K562 (cell line): ENCODE measurements around the gene MEF2C. TPM values are rescaled to one million over a fixed set of nuclear protein-coding genes. Genes with fewer than 3 reads are reported as not detected.

Experiments used
- ATAC-seq: fragments of 200-7000 bp; cut with Tn5 transposase; 3 replicates; pipeline ENCODE4 v1.9.1; 2020; ENCODE audit warnings: moderate library complexity
- BruUV-seq: library from RNA; stranded (reverse); fragments of 400-500 nt; replicated peaks from 2 replicates; lab custom pipeline; 2021; lab: Mats Ljungman, UMichigan
- CTCF ChIA-PET: fragments of 300-600 bp; formaldehyde crosslinking; extraction: SDS; loops from one replicate; lab custom pipeline; 2021; ENCODE audit warnings: low intra/inter-chr PET ratio; lab: Yijun Ruan, JAX
- POLR2A ChIA-PET: fragments of 300-600, 350-650 bp; sonication (Branson Sonifier 250); formaldehyde crosslinking; extraction: SDS; loops from one replicate; lab custom pipeline; 2021; ENCODE audit warnings: antibody characterized with exemption, inconsistent platforms; lab: Yijun Ruan, JAX
- DNase-seq, 4 experiments: peaks; one replicate each; pipeline versions ENCODE4 v3.0.0 to v3.0.0-alpha.2; 2011 to 2018; ENCODE audit warnings: low spot score in 3 of 4, mixed read lengths in 3 of 4; ENCODE audit errors: extremely low read depth in 1 of 4
- FAIRE-seq: peaks from 2 replicates; lab custom pipeline; 2011; peaks lifted over from hg19 to GRCh38; lab: Jason Lieb, UNC
- H2AFZ ChIP-seq: 2 replicates; pipeline ENCODE4 v1.6.0; 2011; ENCODE audit warnings: low read depth, low read length, control low read depth, inconsistent platforms
- H3K27ac ChIP-seq: fragments of 200-600 bp; 3 replicates; pipeline ENCODE4 v1.8.0; 2011; ENCODE audit warnings: low read depth, mild to moderate bottlenecking, control low read depth, inconsistent platforms, low read length, moderate library complexity, mixed read lengths; ENCODE audit errors: extremely low read depth
- H3K27me3 ChIP-seq, 2 experiments: fragments of 300-600 bp in 1 of 2; 2 replicates in 1 of 2; 3 replicates in 1 of 2; pipeline versions ENCODE4 v1.6.0 to v1.8.0; 2011; ENCODE audit warnings: inconsistent platforms in 2 of 2, low read length in 2 of 2, mild to moderate bottlenecking in 1 of 2, mixed read lengths in 1 of 2, moderate library complexity in 1 of 2; ENCODE audit not compliant: control insufficient read depth in 2 of 2, insufficient read depth in 2 of 2
- H3K36me3 ChIP-seq: fragments of 300-600 bp; 3 replicates; pipeline ENCODE4 v1.8.0; 2011; ENCODE audit warnings: mild to moderate bottlenecking, low read length, inconsistent platforms; ENCODE audit not compliant: control insufficient read depth, insufficient read depth
- H3K4me1 ChIP-seq, 2 experiments: fragments of 200-600 bp in 1 of 2; replicated peaks in 1 of 2; 2 replicates in 1 of 2; 3 replicates in 1 of 2; pipeline versions ENCODE4 v1.5.1 to v1.8.0; 2011; ENCODE audit warnings: inconsistent platforms in 2 of 2, low read length in 2 of 2, mild to moderate bottlenecking in 1 of 2, mixed read lengths in 1 of 2, moderate library complexity in 1 of 2; ENCODE audit not compliant: control insufficient read depth in 2 of 2, insufficient read depth in 2 of 2
- H3K4me2 ChIP-seq: 2 replicates; pipeline ENCODE4 v1.6.1; 2011; ENCODE audit warnings: low read length, control low read depth, inconsistent platforms, mixed read lengths; ENCODE audit not compliant: insufficient read depth
- H3K4me3 ChIP-seq: fragments of 200-600 bp; sonication (generic), shearing (Covaris generic); 2 replicates; pipeline ENCODE4 v1.5.1; 2016; ENCODE audit warnings: control low read depth, inconsistent platforms
- H3K79me2 ChIP-seq: fragments of 200-600 bp; 3 replicates; pipeline ENCODE4 v1.8.0; 2011; ENCODE audit warnings: low read length, inconsistent platforms; ENCODE audit not compliant: control insufficient read depth, insufficient read depth
- H3K9ac ChIP-seq, 2 experiments: 2 replicates each; pipeline versions ENCODE4 v1.6.0 to v1.6.1; 2011; ENCODE audit warnings: low read depth in 2 of 2, low read length in 2 of 2, control low read depth in 1 of 2, inconsistent platforms in 1 of 2, mild to moderate bottlenecking in 1 of 2, mixed read lengths in 1 of 2; ENCODE audit not compliant: insufficient read depth in 1 of 2
- H3K9me1 ChIP-seq: one replicate; pipeline ENCODE4 v1.6.0; 2011; ENCODE audit warnings: inconsistent platforms, mild to moderate bottlenecking, low read length, moderate library complexity; ENCODE audit not compliant: control insufficient read depth, insufficient read depth
- H3K9me3 ChIP-seq: replicated peaks from 2 replicates; pipeline ENCODE4 v1.5.1; 2011; ENCODE audit warnings: low read depth, low read length, inconsistent platforms; ENCODE audit not compliant: control insufficient read depth, insufficient read depth
- H4K20me1 ChIP-seq: replicated peaks from 2 replicates; pipeline ENCODE4 v1.6.1; 2011; ENCODE audit warnings: low read length, inconsistent platforms, mixed read lengths; ENCODE audit not compliant: control insufficient read depth, insufficient read depth
- BRCA1 ChIP-seq, 2 experiments: fragments of 450-650 bp in 1 of 2; sonication (generic) in 1 of 2; formaldehyde crosslinking in 1 of 2; IDR thresholded peaks; 2 replicates each; pipeline versions ENCODE4 v1.5.0 to v1.6.1; 2017 to 2020; ENCODE audit warnings: mild to moderate bottlenecking in 1 of 2, missing genetic modification reagents in 1 of 2
- C11orf30 ChIP-seq: fragments of 450-650 bp; IDR thresholded peaks from 2 replicates; pipeline ENCODE4 v1.6.1; 2016; ENCODE audit warnings: low read depth, mild to moderate bottlenecking
- CCAR2 ChIP-seq: fragments of 200-400 bp; formaldehyde crosslinking; IDR thresholded peaks from 2 replicates; pipeline ENCODE4 v1.6.1; 2017; ENCODE audit warnings: mild to moderate bottlenecking, low read depth, low read length
- CCNT2 ChIP-seq: IDR thresholded peaks from 2 replicates; pipeline ENCODE4 v1.6.1; 2011; ENCODE audit warnings: borderline replicate concordance, low read depth, mild to moderate bottlenecking, moderate library complexity, mixed read lengths, low read length; ENCODE audit not compliant: insufficient read length; ENCODE audit errors: extremely low read depth
- CHCHD3 ChIP-seq: fragments of 250-450 bp; sonication (Bioruptor Pico); IDR thresholded peaks from 2 replicates; pipeline ENCODE4 v2.1.2; 2022; ENCODE audit warnings: mild to moderate bottlenecking
- FOS ChIP-seq: IDR thresholded peaks from 3 replicates; pipeline ENCODE4 v1.6.1; 2011; ENCODE audit not compliant: insufficient read length; ENCODE audit errors: extremely low read depth
- FUS ChIP-seq: fragments of 200-400 bp; formaldehyde crosslinking; optimal IDR thresholded peaks from 2 replicates; pipeline ENCODE3; 2017; ENCODE audit warnings: low read depth, low read length
- LARP7 ChIP-seq: fragments of 450-650 bp; IDR thresholded peaks from 2 replicates; pipeline ENCODE4 v1.6.1; 2016
- MAFG ChIP-seq: fragments of 450-650 bp; conservative IDR thresholded peaks from 2 replicates; pipeline ENCODE4 v1.6.1; 2016; ENCODE audit warnings: missing genetic modification characterization, missing compliant biosample characterization
- NFE2 ChIP-seq: IDR thresholded peaks from 2 replicates; pipeline ENCODE4 v1.6.1; 2014; ENCODE audit warnings: antibody characterized with exemption, low read depth
- NR2C1 ChIP-seq, 2 experiments: fragments of 450-650 bp; IDR thresholded peaks; 2 replicates each; pipeline ENCODE4 v1.6.1; 2017; ENCODE audit warnings: mild to moderate bottlenecking in 2 of 2, antibody characterized with exemption in 1 of 2, inconsistent platforms in 1 of 2, missing compliant biosample characterization in 1 of 2, missing genetic modification characterization in 1 of 2
- SPI1 ChIP-seq: IDR thresholded peaks from 2 replicates; pipeline ENCODE4 v1.6.1; 2011; ENCODE audit warnings: low read depth, low read length, control low read depth, borderline replicate concordance
- SRSF9 ChIP-seq: fragments of 200-400 bp; formaldehyde crosslinking; IDR thresholded peaks from 2 replicates; pipeline ENCODE4 v1.6.1; 2017; ENCODE audit warnings: low read depth, low read length, borderline replicate concordance
- TAF7 ChIP-seq: fragments of 450-650 bp; IDR thresholded peaks from 2 replicates; pipeline ENCODE4 v1.6.1; 2016; ENCODE audit warnings: missing genetic modification characterization, missing compliant biosample characterization
- TCF7L2 ChIP-seq: fragments of 150-350 bp; IDR thresholded peaks from 2 replicates; pipeline ENCODE4 v1.6.1; 2016; ENCODE audit warnings: low read depth, mild to moderate bottlenecking, low read length, moderate library complexity
- ZNF316 ChIP-seq: fragments of 450-650 bp; IDR thresholded peaks from 2 replicates; pipeline ENCODE4 v1.6.1; 2016
- WGBS: fragments of 100-300 bp; shearing (Covaris generic); methylation state at CpG from one replicate; pipeline ENCODE4 v1.1.6; 2016; ENCODE audit warnings: low coverage, mixed read lengths; ENCODE audit not compliant: insufficient coverage; ENCODE audit errors: missing lambda C conversion rate; 5-methylcytosine and 5-hydroxymethylcytosine counted together
- in situ Hi-C: fragments of 300-500 bp; cut with MboI; formaldehyde crosslinking; loops from 4 replicates; pipeline ENCODE4 v1.15.0; 2018; ENCODE audit warnings: inconsistent platforms, mixed read lengths
- intact Hi-C: fragments of 100-400 bp; cut with micrococcal nuclease; formaldehyde crosslinking; loops from 2 replicates; pipeline ENCODE4 v1.14.2; 2022
- polyA plus RNA-seq, 8 experiments: library from polyadenylated mRNA; depleted of rRNA in 4 of 8; stranded (reverse) in 5 of 8; unstranded in 3 of 8; fragments of >200 nt; fragmentation: Nextera tagmentation in 2 of 8; fragmentation: Illumina TruSeq in 1 of 8; extraction: Ambion mirVana in 2 of 8; extraction: Trizol in 1 of 8; gene quantifications; 2 replicates each; pipeline versions ENCODE4 v1.2.1 to v1.2.3, GENCODE V29; 2011 to 2014; ENCODE audit warnings: inconsistent platforms in 1 of 8, missing spikeins in 1 of 8
- total RNA-seq, 7 experiments: library from RNA; depleted of rRNA in 6 of 7; stranded (reverse); fragments of >200 nt in 6 of 7; fragmentation: Illumina TruSeq in 2 of 7; extraction: Trizol in 2 of 7; gene quantifications; 2 replicates each; pipeline versions ENCODE4 v1.2.1 to v1.2.3, GENCODE V29; 2011 to 2021; ENCODE audit warnings: low replicate concordance in 1 of 7
- TF ChIP-seq, protein P1 (sequence below), 2 experiments: fragments of 450-650 bp in 1 of 2; sonication (generic) in 1 of 2; formaldehyde crosslinking in 1 of 2; IDR thresholded peaks in 1 of 2; conservative IDR thresholded peaks in 1 of 2; 2 replicates each; pipeline versions ENCODE4 v1.6.1 to v1.8.1; 2016 to 2023; ENCODE audit warnings: mild to moderate bottlenecking in 2 of 2, moderate library complexity in 2 of 2, inconsistent platforms in 1 of 2, missing genetic modification reagents in 1 of 2
- TF ChIP-seq, protein P2 (sequence below): fragments of 250-450 bp; sonication (Bioruptor Pico); IDR thresholded peaks from 2 replicates; pipeline ENCODE4 v1.8.0; 2021; ENCODE audit warnings: borderline replicate concordance, mild to moderate bottlenecking, moderate library complexity; ENCODE audit not compliant: poor library complexity, severe bottlenecking
- TF ChIP-seq, protein P3 (sequence below): fragments of 450-650 bp; IDR thresholded peaks from 2 replicates; pipeline ENCODE4 v1.6.1; 2018; ENCODE audit warnings: mild to moderate bottlenecking, low read depth; ENCODE audit not compliant: partially characterized antibody

MEF2C gene
- total and polyA plus RNA-seq, 9 of the 15 experiments (the other 6 are each of a cell fraction or from before 2014, with no cell fraction given): 25.1 to 67.8 (median 58.3) TPM

- TF ChIP-seq FUS (no peak), CHCHD3 (CRISPR knock-in tag) (no peak), BRCA1 (IDR thresholded peaks at IDR 0.05) (no peak), BRCA1 (CRISPR knock-in tag; IDR thresholded peaks at IDR 0.05) (no peak), NR2C1 (IDR thresholded peaks at IDR 0.05) (no peak), NR2C1 (tag; IDR thresholded peaks at IDR 0.05) (no peak), FOS (no peak)
- TF ChIP-seq, protein P1, sequence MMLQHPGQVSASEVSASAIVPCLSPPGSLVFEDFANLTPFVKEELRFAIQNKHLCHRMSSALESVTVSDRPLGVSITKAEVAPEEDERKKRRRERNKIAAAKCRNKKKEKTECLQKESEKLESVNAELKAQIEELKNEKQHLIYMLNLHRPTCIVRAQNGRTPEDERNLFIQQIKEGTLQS (IDR thresholded peaks at IDR 0.05): no peak
- TF ChIP-seq, protein P1 (CRISPR knock-in tag; conservative IDR thresholded peaks at IDR 0.05): no peak
- TF ChIP-seq, protein P2, sequence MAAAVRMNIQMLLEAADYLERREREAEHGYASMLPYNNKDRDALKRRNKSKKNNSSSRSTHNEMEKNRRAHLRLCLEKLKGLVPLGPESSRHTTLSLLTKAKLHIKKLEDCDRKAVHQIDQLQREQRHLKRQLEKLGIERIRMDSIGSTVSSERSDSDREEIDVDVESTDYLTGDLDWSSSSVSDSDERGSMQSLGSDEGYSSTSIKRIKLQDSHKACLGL (CRISPR knock-in tag): no peak
Observed at GRCh38 chr5:88732862-88733261, 150.1 kb downstream of the MEF2C start (continued).

DNA sequence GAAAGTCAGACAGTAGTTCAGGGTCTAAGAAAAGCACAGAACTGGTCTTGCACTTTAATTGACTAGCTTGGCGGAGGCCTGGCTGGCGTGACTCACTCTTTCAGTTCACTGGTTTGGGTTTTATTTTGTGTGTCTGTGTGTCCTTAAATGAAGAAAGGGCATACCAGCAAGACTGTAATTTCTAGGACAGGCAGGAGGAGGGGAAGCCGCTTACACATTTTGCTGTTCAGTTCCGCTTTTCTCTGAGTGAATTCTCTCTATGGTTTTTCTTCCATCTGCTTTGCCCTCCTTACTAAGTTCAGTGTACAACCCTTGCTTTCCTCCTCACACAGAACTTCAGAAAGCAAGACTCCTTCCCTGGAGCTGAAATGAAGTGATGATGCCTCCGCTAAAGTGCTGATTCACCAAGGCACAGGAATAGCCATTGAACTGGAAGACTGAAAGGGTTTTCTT lies 150.8 kb downstream of the MEF2C start:
- 71% methylated on average over 5 of the region's 5 CpGs for WGBS
- peaks cover 3% of the 10 kb centered on the region; the same call in 2 of the 3 replicates for H3K79me2 ChIP-seq
- H3K27ac ChIP-seq: 0 out of 3 replicates have a peak overlapping the region, but pooled peaks have one; percentile 13
- POLR2A ChIA-PET: interaction anchor here (0.6 kb wide), 1 partner anchor 1391 kb away, joined by 3 read pairs; no protein-coding TSS in a partner anchor
- H3K27me3 ChIP-seq: no peaks in the 10 kb centered on the region
- no peak overlapping the region for H3K4me2 ChIP-seq
- DNase-seq: no peak
- peaks cover 25% of the 10 kb centered on the region; the same call in 2 of the 3 replicates for H3K36me3 ChIP-seq
- H3K9ac ChIP-seq: no peak overlapping the region
- ATAC-seq: no peak
- no TSS peak for BruUV-seq
- no peak for FAIRE-seq
- in situ Hi-C loops (no loop called here), intact Hi-C loops (loop anchor here (10.0 kb wide), 2 partner anchors 103 to 543 kb away; no protein-coding TSS in a partner anchor)
- no peaks in the 10 kb centered on the region for H4K20me1 ChIP-seq
- H3K9me1 ChIP-seq: no peaks in the 10 kb centered on the region
- H2AFZ ChIP-seq: peak overlapping the region; percentile 39
- no peak overlapping the region for H3K4me3 ChIP-seq
- H3K4me1 ChIP-seq: peaks cover 0 to 18% of the 10 kb centered on the region in 2 experiments; a peak in 3 of 5 replicates
- CTCF ChIA-PET: no interaction called here
- no peaks in the 10 kb centered on the region for H3K9me3 ChIP-seq
- peak; percentile 47 for TF ChIP-seq MAFG (tag)
- TF ChIP-seq ZNF316: peak; percentile 27; the same call in 1 of the 2 replicates
- TF ChIP-seq, protein P3, sequence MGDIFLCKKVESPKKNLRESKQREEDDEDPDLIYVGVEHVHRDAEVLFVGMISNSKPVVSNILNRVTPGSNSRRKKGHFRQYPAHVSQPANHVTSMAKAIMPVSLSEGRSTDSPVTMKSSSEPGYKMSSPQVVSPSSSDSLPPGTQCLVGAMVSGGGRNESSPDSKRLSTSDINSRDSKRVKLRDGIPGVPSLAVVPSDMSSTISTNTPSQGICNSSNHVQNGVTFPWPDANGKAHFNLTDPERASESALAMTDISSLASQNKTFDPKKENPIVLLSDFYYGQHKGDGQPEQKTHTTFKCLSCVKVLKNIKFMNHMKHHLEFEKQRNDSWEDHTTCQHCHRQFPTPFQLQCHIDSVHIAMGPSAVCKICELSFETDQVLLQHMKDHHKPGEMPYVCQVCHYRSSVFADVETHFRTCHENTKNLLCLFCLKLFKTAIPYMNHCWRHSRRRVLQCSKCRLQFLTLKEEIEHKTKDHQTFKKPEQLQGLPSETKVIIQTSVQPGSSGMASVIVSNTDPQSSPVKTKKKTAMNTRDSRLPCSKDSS: no peak
- TF ChIP-seq CCAR2: no peak
- TF ChIP-seq SRSF9: no peak
- TF ChIP-seq TCF7L2: no peak
- peak; percentile 48 for TF ChIP-seq C11orf30
- peak; percentile 61; the same call in 1 of the 2 replicates for TF ChIP-seq NFE2
- TF ChIP-seq TAF7: no peak
- no peak for TF ChIP-seq CCNT2
- TF ChIP-seq SPI1: peak; percentile 68
- no peak for TF ChIP-seq LARP7
